ENCODE results near the gene CPZ. TPM values are rescaled to one million over a fixed set of nuclear protein-coding genes. Genes with fewer than 3 reads are reported as not detected.

The CPZ gene
- total and polyA plus RNA-seq, 2 experiments from 2014 or later = 24.6 to 37.3 TPM

DNA sequence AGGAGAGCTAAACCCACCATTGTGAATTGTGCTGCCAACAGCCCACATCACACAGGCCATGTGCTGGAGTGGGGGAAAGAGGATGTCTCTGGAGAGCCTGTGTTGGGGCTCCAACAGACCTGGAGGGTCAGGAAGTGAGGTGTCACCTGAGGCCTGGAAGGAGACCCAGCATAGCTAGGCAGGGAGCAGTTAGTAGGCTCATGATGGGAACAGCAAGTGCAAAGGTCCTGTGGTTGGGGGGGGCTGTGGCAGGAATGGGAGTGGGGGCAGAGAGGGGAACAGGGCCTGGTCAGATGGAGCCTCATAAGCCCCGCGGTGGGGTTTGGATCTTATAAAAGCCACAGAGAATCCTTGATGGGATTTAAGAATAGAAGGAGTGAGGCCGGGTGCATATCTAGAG, 48.3 kb upstream of the CPZ start (continued):
- TF ChIP-seq, protein P1, sequence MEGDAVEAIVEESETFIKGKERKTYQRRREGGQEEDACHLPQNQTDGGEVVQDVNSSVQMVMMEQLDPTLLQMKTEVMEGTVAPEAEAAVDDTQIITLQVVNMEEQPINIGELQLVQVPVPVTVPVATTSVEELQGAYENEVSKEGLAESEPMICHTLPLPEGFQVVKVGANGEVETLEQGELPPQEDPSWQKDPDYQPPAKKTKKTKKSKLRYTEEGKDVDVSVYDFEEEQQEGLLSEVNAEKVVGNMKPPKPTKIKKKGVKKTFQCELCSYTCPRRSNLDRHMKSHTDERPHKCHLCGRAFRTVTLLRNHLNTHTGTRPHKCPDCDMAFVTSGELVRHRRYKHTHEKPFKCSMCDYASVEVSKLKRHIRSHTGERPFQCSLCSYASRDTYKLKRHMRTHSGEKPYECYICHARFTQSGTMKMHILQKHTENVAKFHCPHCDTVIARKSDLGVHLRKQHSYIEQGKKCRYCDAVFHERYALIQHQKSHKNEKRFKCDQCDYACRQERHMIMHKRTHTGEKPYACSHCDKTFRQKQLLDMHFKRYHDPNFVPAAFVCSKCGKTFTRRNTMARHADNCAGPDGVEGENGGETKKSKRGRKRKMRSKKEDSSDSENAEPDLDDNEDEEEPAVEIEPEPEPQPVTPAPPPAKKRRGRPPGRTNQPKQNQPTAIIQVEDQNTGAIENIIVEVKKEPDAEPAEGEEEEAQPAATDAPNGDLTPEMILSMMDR (conservative IDR thresholded peaks at IDR 0.05; ENCODE audit: low read depth in 2 of 2) = no peak

GRCh38 chr4:8544741-8545438, 47.7 kb upstream of the CPZ start:
- no peak for ATAC-seq
- DNase-seq (ENCODE audit: low spot score) = no peak
- H3K36me3 Mint-ChIP-seq (ENCODE audit: low read depth) = no peaks in the 10 kb centered on the region

More at GRCh38 chr4:8544741-8545438, 47.7 kb upstream of the CPZ start:
- TF ChIP-seq ZNF114 (CRISPR knock-in tag; IDR thresholded peaks at IDR 0.05) (no peak), NANOG (IDR thresholded peaks at IDR 0.05; ENCODE audit: borderline replicate concordance) (no peak), REST (IDR thresholded peaks at IDR 0.05; ENCODE audit: unreplicated experiment) (no peak), STAT1 (IDR thresholded peaks at IDR 0.05; ENCODE audit: unreplicated experiment) (no peak), ETS1 (IDR thresholded peaks at IDR 0.05) (no peak), POLR2AphosphoS5 (IDR thresholded peaks at IDR 0.05; ENCODE audit: low read depth) (no peak), EZH2 (IDR thresholded peaks at IDR 0.05; ENCODE audit: low read depth, unreplicated experiment) (no peak)
- TF ChIP-seq, protein P1 (conservative IDR thresholded peaks at IDR 0.05; ENCODE audit: low read depth in 2 of 2) = no peak
- Mint-ChIP-seq H3K9me3 (no peaks in the 10 kb centered on the region), H3K4me1 (peaks cover 22% of the 10 kb centered on the region), H3K27me3 (ENCODE audit: insufficient read depth, low read depth, poor library complexity) (peaks cover 16% of the 10 kb centered on the region), H3K27ac (peak overlapping the region; percentile 52), H3K4me3 (no peak overlapping the region; the same call in 2 of the 3 replicates)
- peak overlapping the region; percentile 74; the same call in 1 of the 2 replicates for H2AFZ ChIP-seq
- no peaks in the 10 kb centered on the region for H3K9me2 ChIP-seq (ENCODE audit: insufficient read depth)
- H3K36me3 ChIP-seq (ENCODE audit: insufficient read depth) = no peaks in the 10 kb centered on the region
- no peak overlapping the region for H3K27ac ChIP-seq (ENCODE audit: low read depth)
- no peaks in the 10 kb centered on the region for H3F3A ChIP-seq (replicated peaks; ENCODE audit: low read depth)
- H4K20me1 ChIP-seq (replicated peaks; ENCODE audit: insufficient read depth) = no peaks in the 10 kb centered on the region
- H3K4me2 ChIP-seq = no peak overlapping the region
- H3K4me1 ChIP-seq (ENCODE audit: insufficient read depth) = peaks cover 9% of the 10 kb centered on the region
- no peaks in the 10 kb centered on the region for H3K79me2 ChIP-seq (replicated peaks; ENCODE audit: insufficient read depth)
- H3K27me3 ChIP-seq (ENCODE audit: insufficient read depth) = no peaks in the 10 kb centered on the region
- no peak overlapping the region for H3K4me3 ChIP-seq

Data from GM23338 (cell line).